Psoas muscle (tissue), 8 donors: ENCODE results near the gene TTF1. TPM values are rescaled to one million over a fixed set of nuclear protein-coding genes. Genes with fewer than 3 reads are reported as not detected.

Source experiments
- ATAC-seq, 4 donors: fragments of 200-7000 bp; cut with Tn5 transposase; one replicate each; pipeline ENCODE4 v1.9.1; 2020; ENCODE audit warnings: moderate library complexity in 3 of 4, mild to moderate bottlenecking in 2 of 4
- DNase-seq, 2 donors: peaks; one replicate each; pipeline ENCODE4 v3.0.0-alpha.2; 2020
- H3K27ac ChIP-seq: fragments of 200-600 bp; one replicate; pipeline ENCODE4 v1.8.0; 2022
- H3K27me3 ChIP-seq, 3 donors: fragments of 200-600 bp in 1 of 3; one replicate each; pipeline versions ENCODE4 v1.6.1 to v1.8.0; 2013 to 2022; ENCODE audit warnings: low read length in 2 of 3, mild to moderate bottlenecking in 2 of 3, moderate library complexity in 1 of 3; ENCODE audit not compliant: insufficient read depth in 3 of 3
- H3K36me3 ChIP-seq, 2 donors: fragments of 200-600 bp in 1 of 2; one replicate each; pipeline versions ENCODE4 v1.6.1 to v1.8.0; 2013 to 2022; ENCODE audit warnings: low read depth in 1 of 2, mild to moderate bottlenecking in 1 of 2, moderate library complexity in 1 of 2; ENCODE audit not compliant: insufficient read depth in 1 of 2
- H3K4me1 ChIP-seq: fragments of 200-600 bp; one replicate; pipeline ENCODE4 v1.8.0; 2022
- H3K4me3 ChIP-seq: fragments of 200-600 bp; one replicate; pipeline ENCODE4 v1.8.0; 2022; ENCODE audit warnings: mild to moderate bottlenecking
- H3K9me3 ChIP-seq: fragments of 200-600 bp; one replicate; pipeline ENCODE4 v1.8.0; 2022
- CTCF ChIP-seq: fragments of 200-600 bp; IDR thresholded peaks from one replicate; pipeline ENCODE4 v1.8.0; 2022; ENCODE audit warnings: antibody characterized with exemption
- WGBS, 3 donors: extraction: QIAGEN DNeasy Blood & Tissue Kit; methylation state at CpG; one replicate each; pipeline versions ENCODE4 v1.1.6 to v1.1.7; 2013; 5-methylcytosine and 5-hydroxymethylcytosine counted together
- intact Hi-C, 2 donors: fragments of 100-400 bp; cut with DNase I; formaldehyde crosslinking; loops; one replicate each; pipeline versions ENCODE4 v1.11.0 to v1.14.2; 2022
- polyA plus RNA-seq, 3 donors: library from polyadenylated mRNA; stranded (reverse); fragments of 200-250 nt; gene quantifications; one replicate each; pipeline ENCODE4 v1.2.3, GENCODE V29; 2013
- total RNA-seq, 4 donors: library from RNA; stranded (reverse); fragmentation: NEBNext Ultra II Directional in 2 of 4; extraction: Animal tissue kit (Norgen Biotek cat#: 25700) in 2 of 4; gene quantifications; one replicate each; pipeline versions ENCODE4 v1.2.1 to v1.2.4, GENCODE V29; 2021 to 2023
- donor health status: healthy with polysubstance abuse.
- donor health status: DM: no; HTN: no; CAD: no; lungs with moderate emphysema.
- donor health status: Bipolar disorder and iron deficiency.
- donor health status: healthy.
- donor health status: DM: yes; HTN: yes; CAD: no.
- donor health status: DM: no; HTN: no; CAD: no.
- donor health status: DM: no; HTN: no; CAD: no.
- donor health status: DM: yes; HTN: yes; CAD: no.

TTF1 gene
- total and polyA plus RNA-seq, 7 donors, result 11.1 to 33.8 (median 15.3) TPM

- DNase-seq (no peak), ATAC-seq (no peak)
- Histone ChIP-seq H3K4me1 (no peaks in the 10 kb centered on the region), H3K4me3 (no peak overlapping the region), H3K27me3 (no peaks in the 10 kb centered on the region), H3K27ac (no peak overlapping the region), H3K36me3 (no peaks in the 10 kb centered on the region), H3K9me3 (no peaks in the 10 kb centered on the region)
- intact Hi-C loops, result no loop called here
- WGBS, 3 donors, result 74 to 84% (median 84%) methylated on average over 4 of the region's 4 CpGs
- TF ChIP-seq CTCF, result no peak
Measured at GRCh38 chr9:132369421-132369820, 37.2 kb downstream of the TTF1 start.

GRCh38 chr9:132367613-132368313 lies 38.9 kb downstream of the TTF1 start:
- no peak for TF ChIP-seq CTCF
- intact Hi-C loops, result no loop called here
- WGBS, 3 donors, result 56 to 65% (median 58%) methylated on average over 13 of the region's 13 CpGs
- ATAC-seq (no peak), DNase-seq (no peak)
- H3K27ac ChIP-seq, result no peak overlapping the region
- no peaks in the 10 kb centered on the region for H3K27me3 ChIP-seq
- H3K9me3 ChIP-seq, result no peaks in the 10 kb centered on the region
- H3K36me3 ChIP-seq, result no peaks in the 10 kb centered on the region
- no peak overlapping the region for H3K4me3 ChIP-seq
- H3K4me1 ChIP-seq, result no peaks in the 10 kb centered on the region

- ATAC-seq (no peak), DNase-seq (no peak)
- TF ChIP-seq CTCF, result no peak
- Histone ChIP-seq H3K4me3 (no peak overlapping the region), H3K27ac (no peak overlapping the region), H3K9me3 (no peaks in the 10 kb centered on the region), H3K27me3 (no peaks in the 10 kb centered on the region), H3K36me3 (no peaks in the 10 kb centered on the region), H3K4me1 (no peaks in the 10 kb centered on the region)
- intact Hi-C loops, result no loop called here
- 87 to 95% (median 91%) methylated on average over 4 of the region's 4 CpGs for WGBS, 3 donors
Measured at GRCh38 chr9:132366481-132366880, 40.2 kb downstream of the TTF1 start.

- DNase-seq (no peak), ATAC-seq (no peak)
- Histone ChIP-seq H3K4me1 (no peaks in the 10 kb centered on the region), H3K27me3 (no peaks in the 10 kb centered on the region), H3K4me3 (no peak overlapping the region), H3K27ac (no peak overlapping the region), H3K36me3 (no peaks in the 10 kb centered on the region), H3K9me3 (no peaks in the 10 kb centered on the region)
- TF ChIP-seq CTCF, result no peak
- intact Hi-C loops, result no loop called here
- WGBS, 3 donors, result 75 to 82% (median 75%) methylated on average over 3 of the region's 3 CpGs
Measured at GRCh38 chr9:132365986-132366385, 40.7 kb downstream of the TTF1 start.

- Histone ChIP-seq H3K9me3 (no peaks in the 10 kb centered on the region), H3K27me3 (no peaks in the 10 kb centered on the region), H3K36me3 (no peaks in the 10 kb centered on the region), H3K27ac (no peak overlapping the region), H3K4me3 (no peak overlapping the region), H3K4me1 (no peaks in the 10 kb centered on the region)
- intact Hi-C loops, result no loop called here
- TF ChIP-seq CTCF, result no peak
- WGBS, 3 donors, result 88 to 91% (median 90%) methylated on average over 9 of the region's 9 CpGs
- no peak for ATAC-seq
- DNase-seq, result no peak
Measured at GRCh38 chr9:132364068-132364467, 42.6 kb downstream of the TTF1 start.
